GM21360 (cell line): ENCODE data around the gene LGALS7.
A peak's percentile ranks its signal among the peaks of the same experiment; 100 is the strongest.
"Not testable (repeated sequence)": the region's sequence is repeated elsewhere in the genome, so short reads cannot be mapped to it uniquely, and the experiment has no call there.

Experiments
- ATAC-seq: cut with Tn5 transposase; IDR thresholded peaks from one replicate; pipeline ENCODE4 v1.9.1; 2021; ENCODE audit warnings: mild to moderate bottlenecking, moderate library complexity; ENCODE audit not compliant: unreplicated experiment

LGALS7 gene

GRCh38 chr19:38774181-38774950 lies 1.0 kb upstream of the LGALS7 start:
- ATAC-seq: no peak

GRCh38 chr19:38771569-38771968 lies 1.7 kb downstream of the LGALS7 start:
- not testable (repeated sequence) for ATAC-seq

- ATAC-seq: not testable (repeated sequence)
These were observed 2.4 kb downstream of the LGALS7 start for GRCh38 chr19:38770949-38771275.

- ATAC-seq: not testable (repeated sequence)
These were observed 2.9 kb downstream of the LGALS7 start for GRCh38 chr19:38770228-38770948.

- peak; percentile 57 for ATAC-seq
These were observed 3.6 kb downstream of the LGALS7 start for GRCh38 chr19:38769635-38770211.

GRCh38 chr19:38766276-38767047 lies 6.9 kb downstream of the LGALS7 start:
- ATAC-seq: no peak

- ATAC-seq: no peak
These were observed 8.1 kb downstream of the LGALS7 start for GRCh38 chr19:38765214-38765613.

GRCh38 chr19:38763795-38764220 lies 9.5 kb downstream of the LGALS7 start:
- no peak for ATAC-seq

- not testable (repeated sequence) for ATAC-seq
These were observed 11.4 kb downstream of the LGALS7 start for GRCh38 chr19:38761884-38762389.

- ATAC-seq: not testable (repeated sequence)
These were observed 12.4 kb downstream of the LGALS7 start for GRCh38 chr19:38760805-38761517.

GRCh38 chr19:38759590-38760003 lies 13.7 kb downstream of the LGALS7 start:
- ATAC-seq: no peak

GRCh38 chr19:38754196-38754595 lies 19.1 kb downstream of the LGALS7 start:
- not testable (repeated sequence) for ATAC-seq

GRCh38 chr19:38753783-38754182 lies 19.5 kb downstream of the LGALS7 start:
- not testable (repeated sequence) for ATAC-seq

GRCh38 chr19:38745316-38745715 lies 28.0 kb downstream of the LGALS7 start:
- ATAC-seq: no peak

- no peak for ATAC-seq
These were observed 28.4 kb downstream of the LGALS7 start for GRCh38 chr19:38744874-38745273.

GRCh38 chr19:38744298-38744681 lies 29.0 kb downstream of the LGALS7 start, which contains the start of gene CAPN12:
Gene CAPN12 (minus strand): TSS chr19:38744474. CDS start chr19:38744165, 309 bp downstream.
- ATAC-seq: no peak

- ATAC-seq: no peak
These were observed 29.7 kb downstream of the LGALS7 start for GRCh38 chr19:38743394-38744297.

- no peak for ATAC-seq
These were observed 30.4 kb downstream of the LGALS7 start for GRCh38 chr19:38742906-38743305.

- ATAC-seq: no peak
These were observed 31.0 kb downstream of the LGALS7 start for GRCh38 chr19:38742296-38742695.
